Left hindlimb (tissue), 1 donor: ENCODE data around the gene ERC2.
A peak's percentile ranks its signal among the peaks of the same experiment; 100 is the strongest.

Source experiments
- DNase-seq: peaks from one replicate; pipeline ENCODE4 v3.0.0-alpha.2; 2018

Gene ERC2

DNA sequence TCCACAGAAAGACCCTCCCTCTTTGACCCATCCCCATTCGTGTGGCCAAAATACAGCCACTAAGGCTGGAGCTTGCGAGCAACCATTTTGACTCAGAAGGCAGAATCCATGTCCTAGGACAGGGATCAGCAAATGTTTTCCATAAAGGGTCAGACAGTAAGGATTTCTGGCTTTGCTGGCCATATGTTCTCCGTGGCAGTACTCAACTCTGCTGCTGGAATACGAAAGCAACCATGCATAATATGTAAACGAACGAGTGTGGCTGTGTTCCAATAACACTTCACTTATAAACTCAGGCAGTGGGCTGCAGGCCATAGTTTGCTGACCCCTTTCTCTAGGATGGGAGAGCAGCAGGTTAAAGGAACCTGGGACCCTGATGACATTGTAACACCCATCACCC is 903.5 kb downstream of the ERC2 start:
- DNase-seq, result no peak

DNA sequence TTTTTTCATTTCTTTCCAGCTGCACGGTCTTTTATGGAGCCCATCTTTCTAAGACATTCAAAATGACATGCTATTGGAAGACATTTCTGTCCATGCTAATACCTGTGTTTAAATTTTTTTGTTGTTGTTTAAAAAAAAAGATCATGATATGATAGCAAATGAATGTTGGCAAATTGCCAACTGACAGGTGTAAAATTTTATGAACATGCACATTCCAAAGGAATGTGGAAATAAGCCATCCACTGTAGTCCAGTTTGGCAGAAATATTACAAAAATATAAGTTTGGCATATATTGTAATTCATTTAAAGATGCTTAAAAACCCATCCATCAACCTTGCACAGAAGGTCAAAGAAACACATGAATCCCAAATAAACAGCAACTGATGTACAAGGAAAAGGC is 905.6 kb downstream of the ERC2 start:
- no peak for DNase-seq

DNA sequence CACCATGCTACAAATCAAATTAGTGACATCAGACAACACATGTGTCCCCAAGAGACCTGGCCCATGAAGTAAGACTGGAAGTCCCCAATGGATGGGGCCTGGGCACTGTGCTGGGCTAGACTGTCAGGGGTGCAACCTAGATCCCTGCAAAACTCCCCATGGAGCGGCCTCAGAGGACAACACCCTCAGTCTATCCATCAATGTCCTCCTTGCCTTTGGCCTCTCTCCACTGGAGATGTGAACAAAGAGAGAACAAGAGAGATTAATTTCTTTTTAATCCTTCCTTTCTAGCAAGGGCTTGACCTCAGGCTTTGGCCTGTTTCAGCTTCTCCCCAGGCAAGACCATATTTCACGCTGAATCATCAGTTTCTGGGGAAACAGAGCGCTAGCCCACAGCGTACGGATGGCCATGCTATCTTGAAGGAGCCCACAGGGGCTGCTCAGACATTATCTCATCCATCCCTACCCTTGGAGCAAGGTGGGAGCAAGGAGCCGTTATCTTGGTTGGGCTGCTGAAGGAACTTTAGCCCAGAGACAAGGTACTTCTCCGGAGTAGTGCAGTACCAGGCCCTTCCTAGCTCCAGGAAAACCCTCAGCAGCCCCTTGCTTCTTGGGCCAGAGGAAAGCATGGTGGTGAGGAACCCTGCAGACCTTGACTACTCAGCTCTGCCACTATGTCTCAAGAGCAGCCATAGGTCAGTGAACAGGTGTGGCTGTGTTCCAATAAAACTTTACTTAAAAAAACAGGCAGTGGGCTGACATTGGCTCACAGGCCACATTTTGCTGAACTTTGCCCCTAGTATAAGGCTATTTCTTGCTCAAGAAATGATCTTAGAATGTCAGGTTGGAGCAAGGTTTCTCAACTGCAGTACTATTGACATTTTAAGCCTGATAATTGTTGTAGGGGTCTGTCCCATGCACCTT is 908.5 kb downstream of the ERC2 start:
- DNase-seq, result no peak

DNA sequence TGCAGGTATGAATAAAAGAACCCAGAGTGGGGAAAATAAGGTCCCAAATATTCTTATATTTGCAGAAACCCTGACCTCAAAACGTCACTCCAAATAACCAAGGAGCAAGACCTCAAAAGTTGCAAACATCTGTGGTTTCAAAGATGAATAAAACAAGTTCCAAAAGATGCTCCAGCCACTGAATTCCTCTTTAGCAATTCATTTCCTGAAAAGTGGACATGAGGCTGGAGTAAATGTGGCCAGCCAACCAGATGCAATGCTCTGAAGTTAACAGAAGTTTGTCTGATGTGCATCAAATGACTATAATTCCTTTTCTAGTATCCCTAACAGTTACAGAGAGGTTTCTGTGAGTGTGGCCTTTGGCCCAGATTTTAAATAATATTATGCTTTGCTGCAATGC is 910.0 kb downstream of the ERC2 start:
- DNase-seq, result no peak

DNA sequence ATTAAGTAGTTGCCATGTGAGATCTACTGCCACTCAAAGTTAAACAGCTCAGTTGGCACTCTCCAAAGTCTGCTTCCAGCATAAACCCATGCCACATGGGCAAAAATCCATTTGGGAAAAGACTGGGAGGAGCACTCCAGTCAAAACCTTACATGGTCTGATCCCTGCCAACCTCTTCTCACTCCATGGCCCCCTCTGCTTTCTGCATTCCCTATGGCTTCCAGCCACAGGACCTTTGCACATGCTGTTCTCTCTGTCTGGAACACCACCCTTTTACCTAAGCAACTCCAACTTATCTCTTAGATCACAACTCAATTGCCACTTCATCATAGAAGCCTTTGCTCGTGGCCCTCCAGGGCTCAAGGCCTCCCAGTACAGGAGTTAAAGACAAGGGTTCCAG is 910.7 kb downstream of the ERC2 start:
- no peak for DNase-seq

DNA sequence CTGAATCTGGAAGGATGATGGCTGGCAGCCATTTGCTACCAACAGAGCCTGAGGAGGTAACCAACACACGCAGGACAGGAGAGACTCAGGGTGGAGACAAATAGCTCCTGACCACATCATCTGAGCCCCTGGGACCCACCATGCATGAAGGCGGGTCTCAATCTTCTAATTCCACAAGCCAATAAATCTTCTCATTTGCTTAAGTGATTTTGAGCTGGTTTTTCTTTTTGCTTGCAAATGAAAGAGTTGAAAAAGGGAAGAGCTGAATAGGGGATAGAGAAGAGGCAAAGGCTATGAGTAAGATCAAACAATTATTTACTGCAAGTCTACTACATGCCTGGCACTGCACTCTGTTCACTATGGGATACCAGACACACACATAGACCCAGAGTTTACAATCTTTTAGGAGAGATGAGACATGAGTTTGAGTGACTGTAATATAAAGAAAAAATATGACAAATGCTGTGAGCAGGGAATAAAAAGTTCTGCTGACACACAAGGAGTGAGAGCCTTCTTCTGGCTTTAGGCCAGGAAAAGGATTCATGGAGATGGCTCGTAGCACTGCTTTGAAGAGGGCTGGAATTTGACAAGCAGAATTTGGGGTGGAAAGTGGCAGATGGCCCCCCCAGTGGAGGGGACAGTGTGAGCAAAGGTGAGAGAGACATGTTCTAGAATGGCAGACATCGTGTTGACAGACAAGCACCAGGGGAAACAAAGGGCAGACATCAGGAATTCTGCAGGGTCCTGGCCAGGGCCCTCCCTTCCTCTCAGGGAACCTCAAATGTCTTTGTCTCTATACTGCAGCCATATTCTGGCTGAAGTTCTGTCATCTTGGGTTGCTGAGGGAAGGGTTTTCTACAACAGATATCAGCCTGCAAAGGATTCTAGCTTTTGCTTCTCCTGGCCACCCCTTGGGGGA is 911.4 kb downstream of the ERC2 start:
- no peak for DNase-seq

DNA sequence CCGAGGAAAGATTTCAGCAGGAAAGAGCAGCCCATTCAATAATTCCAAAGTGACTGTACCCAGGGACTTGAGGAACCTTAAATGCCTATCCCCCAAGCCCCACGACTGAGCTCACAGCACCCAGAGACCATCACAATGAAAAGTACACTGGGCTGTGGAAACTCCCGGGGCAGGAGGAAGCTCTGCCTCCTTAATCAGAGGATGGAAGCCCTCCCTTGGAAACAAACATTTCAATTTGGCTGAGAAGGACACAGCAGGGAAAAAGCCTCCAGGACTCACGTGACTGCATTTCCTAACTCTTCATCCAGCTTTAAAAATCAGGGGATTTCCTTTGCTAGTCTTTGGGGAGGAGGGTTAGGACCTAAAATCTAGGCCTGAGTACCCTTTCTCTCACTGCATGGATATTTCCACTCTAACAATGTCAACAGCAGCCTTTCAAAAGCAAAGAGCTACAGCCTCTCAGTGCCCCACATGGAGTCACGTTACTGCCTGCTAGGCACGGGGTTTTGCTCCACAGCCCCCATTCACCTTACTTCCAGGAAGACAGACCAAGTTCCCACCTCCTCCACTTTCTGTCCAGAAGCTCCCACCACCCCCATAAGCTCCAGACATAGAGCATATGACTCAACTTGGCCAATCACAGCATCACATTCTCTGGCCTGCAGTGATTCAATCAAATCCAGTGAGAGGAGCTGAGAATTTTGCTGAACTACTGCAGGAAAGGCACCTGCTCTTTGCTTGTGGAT is 912.2 kb downstream of the ERC2 start:
- no peak for DNase-seq

DNA sequence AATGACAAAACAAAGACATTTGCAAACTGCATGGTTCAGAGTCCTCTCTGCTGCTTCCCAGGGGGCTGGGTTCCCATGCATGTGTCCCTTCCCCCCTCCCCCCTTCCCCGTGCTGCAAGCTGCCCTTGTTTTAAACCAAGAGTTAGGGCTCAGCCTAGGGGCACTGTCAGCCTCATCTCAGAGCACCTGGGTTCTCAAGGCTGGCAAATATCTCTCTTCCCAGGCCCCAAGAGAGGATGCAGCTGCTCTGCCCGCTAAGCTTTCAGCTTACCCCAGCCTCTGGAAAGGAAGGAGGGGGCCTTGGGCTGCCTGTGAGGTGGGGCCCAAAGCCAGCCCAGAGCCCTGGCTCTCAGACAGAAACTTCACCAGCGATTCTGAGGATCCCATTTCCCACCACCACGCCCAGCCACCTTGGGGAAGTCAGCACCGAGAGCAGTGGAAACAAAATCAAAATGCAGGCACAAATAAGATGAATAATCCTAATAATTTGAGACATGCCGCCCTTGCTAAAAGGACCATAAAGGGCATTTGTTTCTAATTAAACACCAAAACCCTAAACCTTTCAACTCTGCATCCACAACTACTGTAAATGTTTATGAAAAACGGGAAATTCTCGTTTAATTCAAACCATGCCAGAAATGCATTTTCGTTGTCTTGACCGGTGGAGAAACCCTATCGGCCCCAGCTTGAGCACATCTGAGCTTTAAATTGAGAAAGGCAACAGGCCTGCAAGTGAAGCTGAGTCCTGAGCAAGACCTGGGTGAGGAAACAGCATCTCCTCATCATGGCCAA is 913.4 kb downstream of the ERC2 start:
- peak; percentile 59 for DNase-seq

DNA sequence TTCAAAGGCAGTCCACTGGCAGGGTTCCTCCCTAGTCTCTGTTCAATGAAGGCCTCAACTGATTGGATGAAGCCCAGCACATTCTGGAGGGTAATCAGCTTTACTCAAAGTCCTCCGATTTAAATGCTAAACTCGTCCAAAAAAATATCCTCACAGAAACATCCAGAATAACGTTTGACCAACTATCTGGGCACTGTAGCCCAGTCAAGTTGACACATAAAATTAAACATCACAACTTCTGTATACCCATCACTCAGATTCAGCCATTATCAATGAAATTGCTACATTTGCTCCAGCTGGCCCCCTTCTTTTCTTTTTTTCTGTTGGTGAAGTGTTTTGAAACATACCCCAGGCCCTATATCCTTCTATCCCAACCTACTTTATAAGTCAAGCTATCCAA is 916.6 kb downstream of the ERC2 start:
- no peak for DNase-seq

DNA sequence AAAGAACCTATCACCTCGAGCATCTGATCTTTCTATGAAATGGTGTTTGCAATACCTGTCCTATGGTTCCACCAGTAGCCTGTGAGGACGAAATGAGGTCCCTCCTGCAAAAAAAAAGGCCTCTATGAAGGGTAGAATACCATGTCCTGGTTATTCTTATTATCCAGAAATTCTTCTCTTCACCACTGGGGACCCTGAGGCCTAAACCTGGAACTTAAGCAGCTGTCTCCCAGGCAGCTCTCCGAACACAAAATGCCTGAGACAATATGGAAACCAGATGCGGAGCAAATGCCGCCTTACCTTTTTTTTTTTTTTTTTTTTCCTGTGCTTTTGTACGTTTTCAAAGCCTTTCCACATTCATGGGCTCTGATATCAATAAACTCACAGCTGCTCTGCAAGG is 919.1 kb downstream of the ERC2 start:
- DNase-seq, result no peak

DNA sequence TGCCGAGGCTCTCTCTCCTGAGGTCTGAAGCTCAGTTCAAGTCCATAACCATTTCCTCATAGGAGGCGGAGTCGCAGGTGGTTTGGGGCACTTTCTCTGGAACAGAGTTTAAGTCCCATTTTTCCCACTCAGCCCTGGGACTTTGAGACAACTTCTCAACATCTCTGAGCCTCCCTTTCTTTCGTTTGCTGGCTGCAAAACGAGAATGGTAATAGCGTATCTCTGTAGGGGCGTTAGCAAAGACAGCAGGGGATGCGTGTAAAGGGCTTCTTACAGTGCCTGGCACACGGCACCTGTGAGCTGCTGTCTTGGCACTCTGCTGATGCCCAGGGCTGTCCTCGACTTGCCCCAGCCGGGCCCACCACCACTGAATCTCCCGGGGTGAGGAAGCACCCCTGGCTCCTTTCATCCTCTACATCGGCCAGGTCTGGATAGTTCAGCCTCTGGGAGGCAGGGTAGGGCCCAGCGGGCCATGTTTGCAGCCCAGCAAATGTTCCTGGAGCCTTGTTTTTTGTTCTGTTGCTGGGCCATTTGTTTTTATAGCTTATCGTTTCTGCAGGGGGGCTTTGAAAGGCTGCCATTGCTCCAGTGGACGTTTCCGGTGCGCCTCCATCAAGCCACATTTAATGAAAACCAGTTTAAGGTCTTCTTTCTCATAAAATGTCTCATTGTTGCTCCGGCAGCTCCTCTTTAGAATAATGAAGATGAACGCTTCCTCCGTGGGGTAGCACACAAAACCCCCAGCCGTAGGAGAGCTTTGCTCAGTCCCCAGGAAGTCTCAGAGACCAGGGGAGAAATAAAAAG is 921.2 kb downstream of the ERC2 start:
- no peak for DNase-seq

DNA sequence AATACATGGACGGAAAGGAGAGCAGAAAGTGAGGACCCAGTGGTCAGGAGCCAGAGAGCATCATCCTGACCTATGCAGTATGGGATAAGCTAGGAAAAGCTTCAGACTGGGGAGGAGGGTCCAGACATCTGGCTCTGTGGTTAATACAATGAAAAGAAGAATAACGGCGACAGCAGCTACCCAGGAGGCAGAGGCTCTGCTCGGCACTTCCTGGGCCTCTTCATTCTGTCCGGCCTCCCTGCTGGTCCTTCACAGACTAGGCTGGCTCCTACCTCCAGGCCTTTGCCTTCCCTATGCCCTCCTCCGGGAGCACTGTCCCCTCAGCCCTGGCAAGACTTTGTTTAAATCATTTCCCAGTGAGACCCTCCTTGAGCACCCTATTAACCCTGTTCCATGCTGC is 922.3 kb downstream of the ERC2 start:
- DNase-seq, result no peak

DNA sequence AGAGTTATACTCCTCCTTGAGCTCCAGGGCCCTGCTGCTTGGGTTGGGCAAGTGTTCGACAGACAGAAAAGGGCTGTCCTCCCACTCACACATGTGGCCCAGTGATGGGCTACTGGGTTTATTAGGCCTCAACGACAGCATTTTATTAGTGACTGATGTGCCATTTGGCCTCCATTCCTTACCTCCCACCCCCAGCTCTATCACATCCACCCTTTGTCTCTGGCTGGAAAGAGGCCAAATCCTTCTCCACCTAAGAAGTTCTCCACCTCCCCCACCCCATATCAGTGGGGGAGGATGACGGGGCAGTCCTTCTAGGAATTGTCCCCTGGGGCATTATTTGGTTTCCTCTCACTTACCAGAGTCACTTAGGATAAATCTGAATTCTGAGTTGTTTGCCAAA is 924.0 kb downstream of the ERC2 start:
- DNase-seq, result no peak

DNA sequence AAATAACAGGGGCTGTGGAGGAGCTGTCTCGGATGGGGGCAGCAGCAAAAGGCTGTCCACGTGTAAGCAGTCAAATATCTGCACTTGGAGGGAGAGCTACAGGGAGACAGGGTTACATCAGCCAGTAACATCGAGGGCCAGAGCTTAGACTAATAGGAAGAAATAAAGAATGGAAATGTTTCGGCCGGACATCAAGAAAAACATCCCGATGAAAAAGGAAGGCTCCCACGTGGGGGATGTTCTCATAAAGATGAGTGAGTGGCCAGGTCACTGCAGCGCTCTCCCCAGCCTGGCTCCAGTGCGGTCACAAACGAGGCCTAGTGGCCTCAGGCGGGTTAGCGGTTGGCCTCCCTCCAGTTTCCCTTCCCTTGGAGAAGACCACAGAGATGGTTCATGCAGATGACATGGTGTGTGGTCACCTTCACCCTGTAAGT is 925.1 kb downstream of the ERC2 start:
- DNase-seq, result no peak

DNA sequence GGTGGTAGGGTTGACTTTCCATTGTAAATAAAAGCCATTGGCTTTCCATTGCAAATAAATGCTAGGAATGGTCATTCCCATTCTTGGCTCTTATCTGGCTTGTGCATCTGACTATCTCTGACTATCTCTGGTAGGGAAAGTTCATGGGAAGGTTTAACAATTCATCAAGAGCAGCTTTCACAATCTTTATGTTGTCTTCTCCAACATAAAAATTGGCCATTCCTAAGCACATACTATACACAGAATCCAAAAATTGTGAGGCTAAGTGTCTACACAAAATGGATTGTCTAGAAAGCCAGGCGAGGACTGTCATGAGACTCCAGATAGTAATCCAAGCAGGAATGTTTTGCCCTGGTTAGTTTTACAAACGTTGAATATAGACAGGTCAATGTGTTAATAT is 926.8 kb downstream of the ERC2 start:
- no peak for DNase-seq

DNA sequence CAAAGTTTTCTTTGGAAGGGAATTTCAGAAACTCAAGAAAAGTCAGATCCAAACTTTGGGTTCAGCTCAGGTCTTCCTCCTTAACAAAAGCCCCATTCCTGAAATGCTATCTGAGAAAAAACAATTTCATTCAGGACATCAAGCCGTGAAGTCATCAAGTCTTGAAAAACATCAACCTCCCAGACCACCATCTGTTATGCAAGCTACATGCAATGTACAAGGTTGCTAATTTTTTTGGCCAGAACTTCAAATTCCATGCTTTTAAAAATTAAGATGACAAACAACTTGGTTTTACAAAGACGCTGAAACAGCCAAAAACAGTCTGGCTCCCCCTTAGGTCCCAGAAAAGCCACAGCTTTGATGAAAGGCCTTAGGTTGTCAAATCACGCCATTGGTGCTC is 927.3 kb downstream of the ERC2 start:
- DNase-seq, result no peak

DNA sequence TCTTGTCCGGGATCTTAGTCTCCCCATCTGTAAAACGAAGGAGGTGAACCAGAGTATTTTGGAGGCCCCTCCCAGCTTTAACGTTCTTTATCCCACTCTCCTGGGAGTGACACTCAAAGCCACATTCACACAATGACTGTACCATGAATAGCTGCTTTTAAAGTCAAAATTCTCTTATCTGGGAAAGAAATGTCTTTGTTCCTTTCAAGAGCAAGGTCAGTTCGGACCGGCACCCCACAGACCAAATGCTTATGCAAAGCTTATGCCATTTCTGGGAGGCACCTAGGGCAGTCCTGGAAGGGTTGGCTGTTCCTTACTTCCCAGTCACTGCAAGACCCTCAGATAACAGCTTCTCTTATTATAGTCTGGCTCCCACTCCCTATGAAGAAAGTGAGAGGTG is 927.7 kb downstream of the ERC2 start:
- DNase-seq, result no peak

DNA sequence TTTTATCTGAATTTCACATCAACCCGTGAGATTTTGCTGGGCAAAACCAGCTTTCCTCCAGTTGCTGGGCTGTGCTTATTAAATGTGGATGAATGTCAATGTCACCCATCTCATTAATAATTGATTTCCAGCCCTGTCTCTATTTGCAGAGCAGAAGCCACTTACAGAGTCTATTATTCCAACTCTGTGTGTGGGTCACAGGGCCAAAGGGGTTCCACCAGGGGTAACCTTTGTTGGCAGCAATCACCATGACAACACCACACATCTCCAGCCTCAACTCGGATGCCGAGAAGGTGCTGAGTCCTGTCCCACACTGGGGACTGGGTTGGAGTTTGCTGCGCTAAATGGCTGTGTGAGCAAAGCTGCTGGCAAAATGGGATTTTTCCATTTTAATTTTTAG is 930.1 kb downstream of the ERC2 start:
- no peak for DNase-seq

DNA sequence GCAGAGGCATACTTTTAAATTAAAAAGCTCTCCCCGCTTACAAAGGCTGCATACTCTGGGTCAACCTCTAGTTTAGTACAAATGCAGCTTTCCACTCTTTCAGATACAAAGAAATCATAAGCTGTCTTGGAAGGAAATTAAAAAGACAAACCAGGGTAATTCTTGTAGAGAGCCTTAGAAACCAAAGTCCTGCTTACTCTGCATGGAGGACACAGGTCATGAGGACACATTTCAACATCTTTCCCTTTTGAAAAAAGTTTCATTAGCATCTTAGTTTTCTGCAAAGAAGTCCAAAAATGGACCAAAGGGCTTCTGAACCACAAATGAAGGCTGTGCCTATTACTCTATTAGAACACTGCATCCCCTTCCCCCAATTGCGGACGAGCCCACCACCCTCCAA is 930.7 kb downstream of the ERC2 start:
- DNase-seq, result no peak

DNA sequence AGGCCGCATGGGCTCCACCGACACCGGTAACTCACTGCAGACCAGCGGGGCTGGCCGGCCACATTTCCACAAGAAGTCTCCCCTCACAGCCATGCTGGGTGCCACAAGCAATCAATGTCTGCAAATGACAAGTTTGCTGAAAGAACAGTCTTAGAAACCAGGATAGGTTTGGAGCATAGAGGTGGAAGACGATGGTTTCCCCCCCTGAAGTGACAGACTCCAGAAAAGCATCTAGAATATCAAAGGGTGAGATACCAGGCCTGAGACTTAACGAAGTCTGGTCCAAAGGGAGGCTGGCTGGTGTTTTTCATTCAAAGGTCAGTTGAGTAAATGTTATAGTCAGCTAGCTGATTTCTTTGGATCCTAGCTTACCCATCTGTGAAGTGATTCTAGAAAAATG is 931.1 kb downstream of the ERC2 start:
- no peak for DNase-seq

DNA sequence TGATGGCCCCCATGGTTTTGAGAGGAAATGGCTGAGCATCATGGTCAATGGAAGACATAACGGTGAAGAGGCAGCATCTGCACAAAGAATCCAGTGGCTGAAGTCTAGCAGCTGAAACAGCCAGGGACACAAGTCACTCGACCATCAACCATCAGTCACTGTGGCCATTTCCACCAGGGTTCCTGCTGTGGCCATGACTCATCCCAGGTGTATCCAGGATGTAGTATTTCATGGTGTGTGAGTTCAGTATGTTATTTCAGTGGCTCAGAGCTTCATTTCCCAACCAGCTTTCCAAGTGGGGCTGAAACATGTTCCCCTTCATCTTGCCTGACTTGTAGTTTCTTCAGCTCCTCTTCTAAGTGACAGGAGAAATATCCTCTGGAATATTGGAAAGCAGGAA is 933.4 kb downstream of the ERC2 start:
- no peak for DNase-seq

DNA sequence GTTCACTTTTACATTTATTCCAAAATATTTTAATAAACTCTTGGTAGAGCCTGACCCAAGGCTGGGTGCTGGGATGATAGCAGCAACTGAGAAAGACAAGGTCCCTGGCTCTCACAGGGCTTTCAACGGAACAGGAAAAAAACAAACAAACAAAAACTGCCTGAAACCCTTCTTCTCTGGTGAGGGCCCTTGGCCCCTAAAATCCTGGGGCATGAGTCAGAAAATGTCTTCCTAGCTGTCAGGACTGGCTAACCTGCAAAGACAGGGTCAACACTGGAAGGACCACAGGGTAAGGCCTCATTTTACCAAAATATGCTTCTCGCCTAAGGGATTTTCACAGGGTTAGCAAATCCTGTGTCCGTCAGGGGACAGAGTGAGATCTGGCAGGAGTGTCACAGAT is 935.5 kb downstream of the ERC2 start:
- DNase-seq, result no peak
